Stimulated activated CD8-positive, alpha-beta memory T cell treated with anti-CD3 and anti-CD28 coated beads, Interleukin-4, amount 100 ng/mL, for 24 hours (primary cell): ENCODE measurements around the gene PCLO.
"Not testable (repeated sequence)": the region's sequence is repeated elsewhere in the genome, so short reads cannot be mapped to it uniquely, and the experiment has no call there.

ENCODE experiments used
- DNase-seq: peaks from one replicate; pipeline ENCODE4 v3.0.0-alpha.2; 2020; ENCODE audit warnings: low read depth

Gene PCLO

GRCh38 chr7:82732677-82733076, 430.0 kb downstream of the PCLO start:
- DNase-seq: no peak

- no peak for DNase-seq
These were observed 433.3 kb downstream of the PCLO start for GRCh38 chr7:82729172-82730030.

GRCh38 chr7:82726038-82726800, 436.5 kb downstream of the PCLO start:
- no peak for DNase-seq

- no peak for DNase-seq
These were observed 439.3 kb downstream of the PCLO start for GRCh38 chr7:82723411-82723810.

- DNase-seq: no peak
These were observed 439.7 kb downstream of the PCLO start for GRCh38 chr7:82722946-82723345.

GRCh38 chr7:82715344-82715743, 447.3 kb downstream of the PCLO start:
- DNase-seq: no peak

GRCh38 chr7:82714883-82715282, 447.8 kb downstream of the PCLO start:
- no peak for DNase-seq

- DNase-seq: no peak
These were observed 449.2 kb downstream of the PCLO start for GRCh38 chr7:82713506-82713905.

GRCh38 chr7:82706344-82706743, 456.3 kb downstream of the PCLO start:
- DNase-seq: not testable (repeated sequence)

- no peak for DNase-seq
These were observed 457.0 kb downstream of the PCLO start for GRCh38 chr7:82705517-82706260.

GRCh38 chr7:82704121-82704520, 458.6 kb downstream of the PCLO start:
- DNase-seq: no peak
